Measurements from ENCODE around the gene LRRK1.

DNA sequence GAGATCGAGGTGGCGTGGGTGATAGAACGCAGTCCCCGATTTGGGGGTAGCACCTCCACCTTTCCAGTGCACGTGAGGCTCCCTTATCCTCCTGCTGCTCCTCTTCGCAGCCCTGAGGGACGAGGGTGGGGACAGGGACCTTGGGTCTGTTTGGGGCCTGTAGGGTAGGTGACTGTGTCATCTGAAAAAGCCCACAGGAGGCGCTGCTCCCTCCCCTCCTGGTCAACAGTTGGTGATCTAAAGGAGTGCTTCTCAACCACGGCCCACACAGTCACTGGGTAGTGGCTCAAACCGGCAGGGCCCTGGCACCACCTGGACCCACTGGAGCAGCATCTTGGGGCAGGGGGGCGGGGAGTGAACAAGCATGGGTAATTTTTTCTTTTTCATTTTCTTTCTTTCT is 7.1 kb downstream of the LRRK1 start:
- TF ChIP-seq, protein P1, sequence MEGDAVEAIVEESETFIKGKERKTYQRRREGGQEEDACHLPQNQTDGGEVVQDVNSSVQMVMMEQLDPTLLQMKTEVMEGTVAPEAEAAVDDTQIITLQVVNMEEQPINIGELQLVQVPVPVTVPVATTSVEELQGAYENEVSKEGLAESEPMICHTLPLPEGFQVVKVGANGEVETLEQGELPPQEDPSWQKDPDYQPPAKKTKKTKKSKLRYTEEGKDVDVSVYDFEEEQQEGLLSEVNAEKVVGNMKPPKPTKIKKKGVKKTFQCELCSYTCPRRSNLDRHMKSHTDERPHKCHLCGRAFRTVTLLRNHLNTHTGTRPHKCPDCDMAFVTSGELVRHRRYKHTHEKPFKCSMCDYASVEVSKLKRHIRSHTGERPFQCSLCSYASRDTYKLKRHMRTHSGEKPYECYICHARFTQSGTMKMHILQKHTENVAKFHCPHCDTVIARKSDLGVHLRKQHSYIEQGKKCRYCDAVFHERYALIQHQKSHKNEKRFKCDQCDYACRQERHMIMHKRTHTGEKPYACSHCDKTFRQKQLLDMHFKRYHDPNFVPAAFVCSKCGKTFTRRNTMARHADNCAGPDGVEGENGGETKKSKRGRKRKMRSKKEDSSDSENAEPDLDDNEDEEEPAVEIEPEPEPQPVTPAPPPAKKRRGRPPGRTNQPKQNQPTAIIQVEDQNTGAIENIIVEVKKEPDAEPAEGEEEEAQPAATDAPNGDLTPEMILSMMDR (conservative IDR thresholded peaks at IDR 0.05; ENCODE audit: low read depth, low read length): peak; percentile 42
- TF ChIP-seq EZH2 (IDR thresholded peaks at IDR 0.05; ENCODE audit: low read length, unreplicated experiment) (no peak), EZH2phosphoT487 (IDR thresholded peaks at IDR 0.05; ENCODE audit: borderline replicate concordance, low read length) (no peak)
